GM23338 (cell line): ENCODE data around the gene IGSF10. TPM values are rescaled to one million over a fixed set of nuclear protein-coding genes. Genes with fewer than 3 reads are reported as not detected.
A peak's percentile ranks its signal among the peaks of the same experiment; 100 is the strongest.

Experiments
- ATAC-seq: fragments of 200-7000 bp; cut with Tn5 transposase; 3 replicates; pipeline ENCODE4 v1.9.1; 2020
- DNase-seq: peaks from one replicate; pipeline ENCODE4 v3.0.0-alpha.2; 2015; ENCODE audit warnings: low spot score
- H2AFZ ChIP-seq: fragments of 200-600 bp; sonication (generic); 2 replicates; pipeline ENCODE4 v1.8.0; 2016; ENCODE audit warnings: antibody characterized with exemption, mild to moderate bottlenecking, moderate library complexity
- H3F3A ChIP-seq: fragments of 200-600 bp; sonication (generic); replicated peaks from 2 replicates; pipeline ENCODE4 v1.8.0; 2017; ENCODE audit warnings: antibody characterized with exemption, mixed run types, low read depth
- H3K27ac ChIP-seq: fragments of 200-600 bp; sonication (generic); 2 replicates; pipeline ENCODE4 v1.6.1; 2016; ENCODE audit warnings: low read depth
- H3K27me3 ChIP-seq: fragments of 200-600 bp; sonication (generic); 2 replicates; pipeline ENCODE4 v1.8.0; 2016; ENCODE audit warnings: mild to moderate bottlenecking, mixed run types, moderate library complexity; ENCODE audit not compliant: insufficient read depth
- H3K36me3 ChIP-seq: fragments of 200-600 bp; sonication (generic); 2 replicates; pipeline ENCODE4 v1.8.0; 2016; ENCODE audit warnings: mild to moderate bottlenecking; ENCODE audit not compliant: insufficient read depth
- H3K4me1 ChIP-seq: fragments of 200-600 bp; sonication (generic); 2 replicates; pipeline ENCODE4 v1.8.0; 2016; ENCODE audit warnings: mild to moderate bottlenecking, moderate library complexity; ENCODE audit not compliant: insufficient read depth
- H3K4me2 ChIP-seq: fragments of 200-600 bp; sonication (generic); 2 replicates; pipeline ENCODE4 v1.7.1; 2017; ENCODE audit warnings: mixed run types
- H3K4me3 ChIP-seq: fragments of 200-600 bp; sonication (generic); 2 replicates; pipeline ENCODE4 v1.6.1; 2016; ENCODE audit warnings: mixed run types
- H3K79me2 ChIP-seq: fragments of 200-600 bp; sonication (generic); replicated peaks from 2 replicates; pipeline ENCODE4 v1.8.0; 2017; ENCODE audit warnings: mild to moderate bottlenecking; ENCODE audit not compliant: insufficient read depth
- H3K9me2 ChIP-seq: fragments of 200-600 bp; sonication (generic); 2 replicates; pipeline ENCODE4 v1.8.0; 2017; ENCODE audit not compliant: insufficient read depth
- H4K20me1 ChIP-seq: fragments of 200-600 bp; sonication (generic); replicated peaks from 2 replicates; pipeline ENCODE4 v1.8.0; 2017; ENCODE audit warnings: mild to moderate bottlenecking; ENCODE audit not compliant: insufficient read depth
- H3K27ac Mint-ChIP-seq: 2 replicates; pipeline ENCODE4 v1.8.0; 2020; ENCODE audit warnings: inconsistent platforms, mild to moderate bottlenecking, moderate library complexity, mixed read lengths
- H3K27me3 Mint-ChIP-seq: 3 replicates; pipeline ENCODE4 v1.8.0; 2022; ENCODE audit warnings: low read depth, mild to moderate bottlenecking, moderate library complexity, mixed read lengths, inconsistent platforms; ENCODE audit not compliant: insufficient read depth, poor library complexity
- H3K36me3 Mint-ChIP-seq: 3 replicates; pipeline ENCODE4 v1.8.0; 2021; ENCODE audit warnings: low read depth, mild to moderate bottlenecking, inconsistent platforms, moderate library complexity, mixed read lengths
- H3K4me1 Mint-ChIP-seq: 3 replicates; pipeline ENCODE4 v1.8.0; 2020; ENCODE audit warnings: mild to moderate bottlenecking, inconsistent platforms, mixed read lengths
- H3K4me3 Mint-ChIP-seq: 3 replicates; pipeline ENCODE4 v1.8.0; 2021; ENCODE audit warnings: moderate library complexity, mild to moderate bottlenecking, inconsistent platforms, mixed read lengths
- H3K9me3 Mint-ChIP-seq: 3 replicates; pipeline ENCODE4 v1.8.0; 2020; ENCODE audit warnings: moderate library complexity, mild to moderate bottlenecking, inconsistent platforms, mixed read lengths
- CTCF ChIP-seq, 2 experiments: fragments of 200-600 bp in 1 of 2; sonication (generic) in 1 of 2; conservative IDR thresholded peaks; 2 replicates each; pipeline versions ENCODE4 v1.5.1 to v1.6.1; 2016 to 2017; ENCODE audit warnings: antibody characterized with exemption in 2 of 2, low read depth in 2 of 2, mild to moderate bottlenecking in 2 of 2, moderate library complexity in 1 of 2
- ZNF114 ChIP-seq: fragments of 250-450 bp; sonication (Bioruptor Pico); IDR thresholded peaks from 2 replicates; pipeline ENCODE4 v1.5.0; 2020; ENCODE audit warnings: mild to moderate bottlenecking, moderate library complexity
- polyA plus RNA-seq: library from polyadenylated mRNA; unstranded; fragments of >200 nt; fragmentation: Nextera tagmentation; extraction: Ambion mirVana; gene quantifications from 2 replicates; pipeline ENCODE4 v1.2.1, GENCODE V29; 2016
- total RNA-seq: library from RNA; depleted of rRNA; stranded (reverse); fragments of >200 nt; shearing (Covaris generic); gene quantifications from 2 replicates; pipeline ENCODE4 v1.2.3, GENCODE V29; 2014
- TF ChIP-seq, protein P1 (sequence below): IDR thresholded peaks from one replicate; pipeline ENCODE4 v1.6.1; 2018; ENCODE audit warnings: antibody characterized with exemption; ENCODE audit not compliant: unreplicated experiment

Gene IGSF10
- total and polyA plus RNA-seq, 2 experiments from 2014 or later: 0.50 to 0.94 TPM

DNA sequence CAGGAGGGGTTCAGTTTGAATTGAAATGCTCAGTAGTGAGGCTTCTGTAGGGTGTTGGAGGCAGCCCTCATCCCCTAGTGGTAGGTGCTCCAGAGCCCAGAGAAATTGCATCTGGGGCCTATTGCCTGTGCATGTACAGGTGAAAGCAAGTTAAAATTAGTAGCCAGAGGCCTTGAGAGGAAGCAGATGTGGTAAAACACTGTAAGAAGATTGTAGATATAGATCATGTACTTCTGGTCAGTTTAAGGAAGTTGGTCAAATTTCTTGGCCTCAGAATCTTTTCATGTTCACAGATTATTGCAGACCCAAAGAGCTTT is 34.6 kb downstream of the IGSF10 start:
- Histone ChIP-seq H3K9me2 (no peaks in the 10 kb centered on the region), H3K27me3 (no peaks in the 10 kb centered on the region), H3K4me2 (no peak overlapping the region), H4K20me1 (no peaks in the 10 kb centered on the region), H3F3A (no peaks in the 10 kb centered on the region), H3K4me1 (peaks cover 21% of the 10 kb centered on the region), H3K79me2 (no peaks in the 10 kb centered on the region), H3K27ac (no peak overlapping the region), H3K4me3 (no peak overlapping the region), H3K36me3 (no peaks in the 10 kb centered on the region), H2AFZ (no peak overlapping the region)
- peaks cover 28% of the 10 kb centered on the region for H3K4me1 Mint-ChIP-seq
- H3K27ac Mint-ChIP-seq: no peak overlapping the region; the same call in 1 of the 2 replicates
- peaks cover 14% of the 10 kb centered on the region for H3K36me3 Mint-ChIP-seq
- no peaks in the 10 kb centered on the region; the same call in 2 of the 3 replicates for H3K9me3 Mint-ChIP-seq
- TF ChIP-seq, protein P1, sequence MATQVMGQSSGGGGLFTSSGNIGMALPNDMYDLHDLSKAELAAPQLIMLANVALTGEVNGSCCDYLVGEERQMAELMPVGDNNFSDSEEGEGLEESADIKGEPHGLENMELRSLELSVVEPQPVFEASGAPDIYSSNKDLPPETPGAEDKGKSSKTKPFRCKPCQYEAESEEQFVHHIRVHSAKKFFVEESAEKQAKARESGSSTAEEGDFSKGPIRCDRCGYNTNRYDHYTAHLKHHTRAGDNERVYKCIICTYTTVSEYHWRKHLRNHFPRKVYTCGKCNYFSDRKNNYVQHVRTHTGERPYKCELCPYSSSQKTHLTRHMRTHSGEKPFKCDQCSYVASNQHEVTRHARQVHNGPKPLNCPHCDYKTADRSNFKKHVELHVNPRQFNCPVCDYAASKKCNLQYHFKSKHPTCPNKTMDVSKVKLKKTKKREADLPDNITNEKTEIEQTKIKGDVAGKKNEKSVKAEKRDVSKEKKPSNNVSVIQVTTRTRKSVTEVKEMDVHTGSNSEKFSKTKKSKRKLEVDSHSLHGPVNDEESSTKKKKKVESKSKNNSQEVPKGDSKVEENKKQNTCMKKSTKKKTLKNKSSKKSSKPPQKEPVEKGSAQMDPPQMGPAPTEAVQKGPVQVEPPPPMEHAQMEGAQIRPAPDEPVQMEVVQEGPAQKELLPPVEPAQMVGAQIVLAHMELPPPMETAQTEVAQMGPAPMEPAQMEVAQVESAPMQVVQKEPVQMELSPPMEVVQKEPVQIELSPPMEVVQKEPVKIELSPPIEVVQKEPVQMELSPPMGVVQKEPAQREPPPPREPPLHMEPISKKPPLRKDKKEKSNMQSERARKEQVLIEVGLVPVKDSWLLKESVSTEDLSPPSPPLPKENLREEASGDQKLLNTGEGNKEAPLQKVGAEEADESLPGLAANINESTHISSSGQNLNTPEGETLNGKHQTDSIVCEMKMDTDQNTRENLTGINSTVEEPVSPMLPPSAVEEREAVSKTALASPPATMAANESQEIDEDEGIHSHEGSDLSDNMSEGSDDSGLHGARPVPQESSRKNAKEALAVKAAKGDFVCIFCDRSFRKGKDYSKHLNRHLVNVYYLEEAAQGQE: no peak
- TF ChIP-seq CTCF (conservative IDR thresholded peaks at IDR 0.05; ENCODE audit: low read depth in 2 of 2): peak in 1 of 2 experiments; percentile 36; a peak in 1 of 4 replicates
- H3K27me3 Mint-ChIP-seq: no peaks in the 10 kb centered on the region
- H3K4me3 Mint-ChIP-seq: no peak overlapping the region
- DNase-seq: no peak
- peak; percentile 83 for ATAC-seq

- no peaks in the 10 kb centered on the region for H3K36me3 ChIP-seq
- H3K9me2 ChIP-seq: no peaks in the 10 kb centered on the region
- H3K27me3 ChIP-seq: no peaks in the 10 kb centered on the region
- DNase-seq: peak; percentile 45
- H3K27ac ChIP-seq: peak overlapping the region; percentile 26
- Mint-ChIP-seq H3K27me3 (no peaks in the 10 kb centered on the region), H3K36me3 (peaks cover 10% of the 10 kb centered on the region), H3K4me3 (no peak overlapping the region), H3K9me3 (no peaks in the 10 kb centered on the region; the same call in 2 of the 3 replicates), H3K4me1 (peaks cover 24% of the 10 kb centered on the region), H3K27ac (no peak overlapping the region)
- peak overlapping the region; percentile 59; the same call in 1 of the 2 replicates for H3K4me2 ChIP-seq
- H4K20me1 ChIP-seq: no peaks in the 10 kb centered on the region
- ATAC-seq: no peak; the same call in 2 of the 3 replicates
- no peaks in the 10 kb centered on the region for H3K79me2 ChIP-seq
- no peak overlapping the region for H3K4me3 ChIP-seq
- H2AFZ ChIP-seq: no peak overlapping the region
- H3K4me1 ChIP-seq: peaks cover 18% of the 10 kb centered on the region
- no peak for TF ChIP-seq ZNF114 (CRISPR knock-in tag)
- TF ChIP-seq CTCF (conservative IDR thresholded peaks at IDR 0.05; ENCODE audit: low read depth in 2 of 2): peak; percentile 39 to 74; a peak in 3 of 4 replicates
- H3F3A ChIP-seq: no peaks in the 10 kb centered on the region
Measured at GRCh38 chr3:151425627-151426340, 35.1 kb downstream of the IGSF10 start.
